Muscle of leg (tissue), 11 donors: ENCODE measurements around the gene GABARAPL2. TPM values are rescaled to one million over a fixed set of nuclear protein-coding genes. Genes with fewer than 3 reads are reported as not detected.

Source experiments
- DNase-seq: peaks from one replicate; pipeline ENCODE4 v3.0.0; 2013
- H3K27ac ChIP-seq: one replicate; pipeline ENCODE4 v1.5.1; 2013; ENCODE audit warnings: mild to moderate bottlenecking, low read length, control low read depth
- H3K27me3 ChIP-seq: one replicate; pipeline ENCODE4 v1.6.1; 2013; ENCODE audit warnings: low read length; ENCODE audit not compliant: control insufficient read depth, insufficient read depth
- H3K36me3 ChIP-seq: one replicate; pipeline ENCODE4 v1.6.1; 2013; ENCODE audit warnings: low read length; ENCODE audit not compliant: control insufficient read depth, insufficient read depth
- H3K4me1 ChIP-seq: one replicate; pipeline ENCODE4 v1.6.1; 2013; ENCODE audit warnings: low read length; ENCODE audit not compliant: control insufficient read depth, insufficient read depth
- H3K4me3 ChIP-seq: one replicate; pipeline ENCODE4 v1.5.1; 2013; ENCODE audit warnings: low read length, control low read depth
- H3K9me3 ChIP-seq: replicated peaks from 2 replicates; pipeline ENCODE4 v1.6.1; 2013; ENCODE audit warnings: low read depth, low read length; ENCODE audit not compliant: control insufficient read depth
- WGBS: methylation state at CpG from one replicate; pipeline ENCODE4 v1.1.5; 2013; ENCODE audit warnings: missing lambda C conversion rate; ENCODE audit not compliant: insufficient coverage; 5-methylcytosine and 5-hydroxymethylcytosine counted together
- polyA plus RNA-seq, 8 donors: library from polyadenylated mRNA; unstranded; fragments of 120-200 nt; gene quantifications; one replicate each; pipeline versions ENCODE4 v1.2.1 to v1.2.3, GENCODE V29; 2013; ENCODE audit warnings: inconsistent platforms in 1 of 8, low replicate concordance in 1 of 8; ENCODE audit not compliant: insufficient read length in 8 of 8, insufficient read depth in 1 of 8
- total RNA-seq: library from RNA; stranded (reverse); fragments of 120-200 nt; gene quantifications from one replicate; pipeline ENCODE4 v1.2.4, GENCODE V29; 2013

Gene GABARAPL2
- total and polyA plus RNA-seq, 9 donors: 122 to 146 (median 133) TPM

- Histone ChIP-seq H3K9me3 (no peaks in the 10 kb centered on the region), H3K4me3 (peak overlapping the region; percentile 95), H3K27me3 (no peaks in the 10 kb centered on the region), H3K4me1 (peaks cover 20% of the 10 kb centered on the region), H3K27ac (peak overlapping the region; percentile 17), H3K36me3 (peaks cover 42% of the 10 kb centered on the region)
- DNase-seq: peak; percentile 28
- WGBS: 2% methylated on average over 28 of the region's 32 CpGs
Measured at GRCh38 chr16:75566758-75567255, 628 bp downstream of the GABARAPL2 start.

GRCh38 chr16:75567911-75568310, 1.7 kb downstream of the GABARAPL2 start:
- no peak overlapping the region for H3K27ac ChIP-seq
- 89% methylated on average over 4 of the region's 4 CpGs for WGBS

GRCh38 chr16:75570396-75571065, 4.4 kb downstream of the GABARAPL2 start:
- H3K27ac ChIP-seq: no peak overlapping the region
- H3K4me3 ChIP-seq: no peak overlapping the region
- 58% methylated on average over 3 of the region's 5 CpGs for WGBS
- DNase-seq: peak; percentile 36
- no peaks in the 10 kb centered on the region for H3K27me3 ChIP-seq
- peaks cover 15% of the 10 kb centered on the region for H3K4me1 ChIP-seq
- no peaks in the 10 kb centered on the region for H3K9me3 ChIP-seq
- peaks cover 76% of the 10 kb centered on the region for H3K36me3 ChIP-seq

More at GRCh38 chr16:75567911-75568310, 1.7 kb downstream of the GABARAPL2 start:
- H3K4me1 ChIP-seq: peaks cover 20% of the 10 kb centered on the region
- no peak overlapping the region for H3K4me3 ChIP-seq
- no peak for DNase-seq
- no peaks in the 10 kb centered on the region for H3K9me3 ChIP-seq
- no peaks in the 10 kb centered on the region for H3K27me3 ChIP-seq
- peaks cover 53% of the 10 kb centered on the region for H3K36me3 ChIP-seq

- Histone ChIP-seq H3K36me3 (peaks cover 92% of the 10 kb centered on the region), H3K27ac (no peak overlapping the region), H3K9me3 (no peaks in the 10 kb centered on the region), H3K4me1 (no peaks in the 10 kb centered on the region), H3K4me3 (no peak overlapping the region), H3K27me3 (no peaks in the 10 kb centered on the region)
- WGBS: 73% methylated on average over 3 of the region's 3 CpGs
- DNase-seq: no peak
Measured at GRCh38 chr16:75572864-75573542, 6.8 kb downstream of the GABARAPL2 start.

GRCh38 chr16:75573955-75574354, 7.8 kb downstream of the GABARAPL2 start:
- H3K27ac ChIP-seq: no peak overlapping the region
- 87% methylated on average over 5 of the region's 5 CpGs for WGBS
- no peaks in the 10 kb centered on the region for H3K27me3 ChIP-seq
- H3K4me3 ChIP-seq: no peak overlapping the region
- peaks cover 85% of the 10 kb centered on the region for H3K36me3 ChIP-seq
- no peak for DNase-seq
- no peaks in the 10 kb centered on the region for H3K9me3 ChIP-seq
- no peaks in the 10 kb centered on the region for H3K4me1 ChIP-seq

- no peak for DNase-seq
- no peak overlapping the region for H3K4me3 ChIP-seq
- no peaks in the 10 kb centered on the region for H3K4me1 ChIP-seq
- H3K36me3 ChIP-seq: peaks cover 74% of the 10 kb centered on the region
- H3K27ac ChIP-seq: peak overlapping the region; percentile 48
- no peaks in the 10 kb centered on the region for H3K9me3 ChIP-seq
- H3K27me3 ChIP-seq: no peaks in the 10 kb centered on the region
- no CpG with 5 or more reads among the region's 3 CpGs for WGBS
Measured at GRCh38 chr16:75575958-75576357, 9.8 kb downstream of the GABARAPL2 start.

GRCh38 chr16:75576384-75576811, 10.2 kb downstream of the GABARAPL2 start:
- DNase-seq: peak; percentile 70

GRCh38 chr16:75578212-75578611, 12.0 kb downstream of the GABARAPL2 start:
- H3K36me3 ChIP-seq: peaks cover 53% of the 10 kb centered on the region
- H3K9me3 ChIP-seq: no peaks in the 10 kb centered on the region
- no peak overlapping the region for H3K4me3 ChIP-seq
- no peaks in the 10 kb centered on the region for H3K4me1 ChIP-seq
- WGBS: 100% methylated on average over 1 of the region's 7 CpGs
- H3K27ac ChIP-seq: no peak overlapping the region
- DNase-seq: no peak
- H3K27me3 ChIP-seq: no peaks in the 10 kb centered on the region

More at GRCh38 chr16:75576384-75576811, 10.2 kb downstream of the GABARAPL2 start:
- no peaks in the 10 kb centered on the region for H3K4me1 ChIP-seq
- H3K27me3 ChIP-seq: no peaks in the 10 kb centered on the region
- WGBS: 23% methylated on average over 1 of the region's 3 CpGs
- H3K36me3 ChIP-seq: peaks cover 71% of the 10 kb centered on the region
- H3K4me3 ChIP-seq: no peak overlapping the region
- no peaks in the 10 kb centered on the region for H3K9me3 ChIP-seq
- H3K27ac ChIP-seq: peak overlapping the region; percentile 48

- no peak for DNase-seq
- H3K9me3 ChIP-seq: no peaks in the 10 kb centered on the region
- no peak overlapping the region for H3K4me3 ChIP-seq
- H3K36me3 ChIP-seq: peaks cover 48% of the 10 kb centered on the region
- H3K4me1 ChIP-seq: no peaks in the 10 kb centered on the region
- H3K27ac ChIP-seq: no peak overlapping the region
- H3K27me3 ChIP-seq: no peaks in the 10 kb centered on the region
- no CpG with 5 or more reads among the region's 2 CpGs for WGBS
Measured at GRCh38 chr16:75578725-75579124, 12.5 kb downstream of the GABARAPL2 start.

- Histone ChIP-seq H3K9me3 (no peaks in the 10 kb centered on the region), H3K36me3 (peaks cover 42% of the 10 kb centered on the region), H3K4me1 (no peaks in the 10 kb centered on the region), H3K27ac (no peak overlapping the region), H3K4me3 (no peak overlapping the region), H3K27me3 (no peaks in the 10 kb centered on the region)
- 88% methylated on average over 7 of the region's 7 CpGs for WGBS
- no peak for DNase-seq
Measured at GRCh38 chr16:75579281-75579834, 13.2 kb downstream of the GABARAPL2 start.
